ENCODE results near the gene BABAM2. TPM values are rescaled to one million over a fixed set of nuclear protein-coding genes. Genes with fewer than 3 reads are reported as not detected.

Gene BABAM2
- total and polyA plus RNA-seq, 2 experiments from 2014 or later: 17.8 to 21.5 TPM

GRCh38 chr2:27914805-27915175 lies 24.3 kb downstream of the BABAM2 start:
- ATAC-seq (no peak), DNase-seq (ENCODE audit: low spot score) (no peak)
- Histone ChIP-seq H3K9me2 (ENCODE audit: insufficient read depth) (no peaks in the 10 kb centered on the region), H3K4me1 (ENCODE audit: insufficient read depth) (peaks cover 7% of the 10 kb centered on the region; the same call in 1 of the 2 replicates), H3K4me3 (no peak overlapping the region), H3K27ac (ENCODE audit: low read depth) (no peak overlapping the region), H3K79me2 (replicated peaks; ENCODE audit: insufficient read depth) (no peaks in the 10 kb centered on the region), H3F3A (replicated peaks; ENCODE audit: low read depth) (no peaks in the 10 kb centered on the region), H3K4me2 (no peak overlapping the region), H2AFZ (no peak overlapping the region), H3K36me3 (ENCODE audit: insufficient read depth) (no peaks in the 10 kb centered on the region), H4K20me1 (replicated peaks; ENCODE audit: insufficient read depth) (no peaks in the 10 kb centered on the region), H3K27me3 (ENCODE audit: insufficient read depth) (no peaks in the 10 kb centered on the region)
- TF ChIP-seq EZH2phosphoT487 (IDR thresholded peaks at IDR 0.05; ENCODE audit: unreplicated experiment) (no peak), CREB1 (CRISPR knock-in tag; IDR thresholded peaks at IDR 0.05; ENCODE audit: low read depth) (no peak), REST (IDR thresholded peaks at IDR 0.05; ENCODE audit: unreplicated experiment) (no peak), ZNF331 (CRISPR knock-in tag; IDR thresholded peaks at IDR 0.05; ENCODE audit: low read depth) (no peak), ZNF462 (CRISPR knock-in tag; IDR thresholded peaks at IDR 0.05) (no peak), POLR2AphosphoS5 (IDR thresholded peaks at IDR 0.05; ENCODE audit: low read depth) (no peak), JUNB (IDR thresholded peaks at IDR 0.05; ENCODE audit: unreplicated experiment) (no peak), ETS1 (IDR thresholded peaks at IDR 0.05) (no peak), EZH2 (IDR thresholded peaks at IDR 0.05; ENCODE audit: low read depth, unreplicated experiment) (no peak), STAT1 (IDR thresholded peaks at IDR 0.05; ENCODE audit: unreplicated experiment) (no peak), ZNF114 (CRISPR knock-in tag; IDR thresholded peaks at IDR 0.05) (no peak), CTCF (conservative IDR thresholded peaks at IDR 0.05; ENCODE audit: low read depth in 2 of 2) (no peak), NANOG (IDR thresholded peaks at IDR 0.05; ENCODE audit: borderline replicate concordance) (no peak)
- H3K36me3 Mint-ChIP-seq (ENCODE audit: low read depth): no peaks in the 10 kb centered on the region
- H3K4me1 Mint-ChIP-seq: no peaks in the 10 kb centered on the region
- H3K27ac Mint-ChIP-seq: no peak overlapping the region
- no peaks in the 10 kb centered on the region for H3K9me3 Mint-ChIP-seq
- no peaks in the 10 kb centered on the region for H3K27me3 Mint-ChIP-seq (ENCODE audit: insufficient read depth, low read depth, poor library complexity)
- H3K4me3 Mint-ChIP-seq: no peak overlapping the region
